ENCODE results near the gene MAGEB2. TPM values are rescaled to one million over a fixed set of nuclear protein-coding genes. Genes with fewer than 3 reads are reported as not detected.
A peak's percentile ranks its signal among the peaks of the same experiment; 100 is the strongest.

MAGEB2 gene
- 0.13 and 0.18 TPM in 2 replicates for total RNA-seq (2021)
- long read RNA-seq, result 0 reads

- H3K14ac ChIP-seq (ENCODE audit: insufficient read depth, low read length), result no peak within 1 kb of the TSS
- H3K9me3 Mint-ChIP-seq, result peaks cover 22 to 75% of the 10 kb centered on the region in 2 experiments; a peak in 4 of 5 replicates
- H3K23ac ChIP-seq (ENCODE audit: insufficient read length, low read depth, low read length), result no peak within 1 kb of the TSS
- H3K4ac ChIP-seq (ENCODE audit: low read depth, low read length), result no peak within 1 kb of the TSS
- H2BK20ac ChIP-seq (ENCODE audit: low read depth, low read length, poor library complexity, severe bottlenecking), result no peak within 1 kb of the TSS
- no peak within 1 kb of the TSS for H3T11ph ChIP-seq (ENCODE audit: low read length)
- peak; percentile 55 for TF ChIP-seq CTCF (conservative IDR thresholded peaks at IDR 0.05)
- WGBS (ENCODE audit: extremely low coverage, insufficient read length, low lambda C conversion rate), result no CpG with 5 or more reads among the region's 29 CpGs
- H3K27ac ChIP-seq (ENCODE audit: insufficient read length, low read depth, low read length), result no peak within 1 kb of the TSS
- H2BK15ac ChIP-seq (ENCODE audit: low read depth, low read length), result no peak within 1 kb of the TSS
- H3K27me3 ChIP-seq (ENCODE audit: insufficient read depth, low read length), result no peaks in the 10 kb centered on the region
- H4K8ac ChIP-seq (replicated peaks; ENCODE audit: insufficient read length, low read depth, low read length), result no peak within 1 kb of the TSS
- no peaks in the 10 kb centered on the region for H3K23me2 ChIP-seq (ENCODE audit: insufficient read length, low read depth, low read length, poor library complexity, severe bottlenecking)
- H3K27me3 Mint-ChIP-seq (ENCODE audit: low read depth), result peaks cover 6% of the 10 kb centered on the region; the same call in 1 of the 2 replicates
- no peak within 1 kb of the TSS for H3K4me2 ChIP-seq (ENCODE audit: insufficient read depth, insufficient read length, low read length)
- no peaks in the 10 kb centered on the region for H3K79me2 ChIP-seq (ENCODE audit: insufficient read depth, low read length)
- no peaks in the 10 kb centered on the region for H4K20me1 ChIP-seq (ENCODE audit: control insufficient read depth, insufficient read depth, insufficient read length)
- no peak within 1 kb of the TSS for H3K4me3 Mint-ChIP-seq
- H2BK5ac ChIP-seq (ENCODE audit: insufficient read length, low read length), result no peak within 1 kb of the TSS
- no peak within 1 kb of the TSS for H2BK12ac ChIP-seq (ENCODE audit: insufficient read length, low read depth, low read length)
- no peak for DNase-seq
- H4K91ac ChIP-seq (ENCODE audit: insufficient read length, low read depth, low read length), result no peak within 1 kb of the TSS
- no peak within 1 kb of the TSS for H2AK5ac ChIP-seq (ENCODE audit: insufficient read length, low read length)
- H4K5ac ChIP-seq (ENCODE audit: insufficient read length, low read depth, low read length), result no peak within 1 kb of the TSS
- no peaks in the 10 kb centered on the region for H3K9me3 ChIP-seq (ENCODE audit: control insufficient read depth, low read depth, low read length)
- no peaks in the 10 kb centered on the region for H3K79me1 ChIP-seq (ENCODE audit: insufficient read depth, low read depth, low read length, poor library complexity, severe bottlenecking)
- no peak within 1 kb of the TSS for H2BK120ac ChIP-seq (ENCODE audit: low read depth, low read length, poor library complexity, severe bottlenecking)
- no peak within 1 kb of the TSS for H3K9ac ChIP-seq (ENCODE audit: extremely low read depth, insufficient read length, low read length)
- no peak within 1 kb of the TSS for H3K18ac ChIP-seq (ENCODE audit: insufficient read length, low read depth, low read length)
- H3K4me1 ChIP-seq (ENCODE audit: insufficient read depth, low read length), result peaks cover 4% of the 10 kb centered on the region
- no peak within 1 kb of the TSS for H3K27ac Mint-ChIP-seq
- no peak within 1 kb of the TSS for H2AFZ ChIP-seq (ENCODE audit: low read length)
- H3K4me1 Mint-ChIP-seq, result peaks cover 19 to 24% of the 10 kb centered on the region in 2 experiments
- peaks cover 8 to 22% (median 18%) of the 10 kb centered on the region in 3 experiments for H3K36me3 Mint-ChIP-seq (ENCODE audit: insufficient read depth in 1 of 3, low read depth in 3 of 3)
- no peak within 1 kb of the TSS for H3K56ac ChIP-seq (ENCODE audit: insufficient read length, low read depth, low read length)
Measured at GRCh38 chrX:30215357-30215843, at the start of gene MAGEB2. Gene MAGEB2 (plus strand): TSS chrX:30215563. CDS start chrX:30218581, 3,018 bp downstream.

Measured in H9 (cell line).